ENCODE results near the gene MYH11. TPM values are rescaled to one million over a fixed set of nuclear protein-coding genes. Genes with fewer than 3 reads are reported as not detected.

Gene MYH11
- total and polyA plus RNA-seq, 2 of the 13 experiments (the other 11 are each of a cell fraction or from before 2014, with no cell fraction given) = not detected

- TF ChIP-seq LRRFIP1 (CRISPR knock-in tag; conservative IDR thresholded peaks at IDR 0.05) = no peak
- TF ChIP-seq IKZF5 (CRISPR knock-in tag; IDR thresholded peaks at IDR 0.05) = peak; percentile 15; the same call in 1 of the 2 replicates
- TF ChIP-seq HOXA9 (CRISPR knock-in tag; IDR thresholded peaks at IDR 0.05; ENCODE audit: borderline replicate concordance) = no peak
- no peak for TF ChIP-seq ZUFSP (CRISPR knock-in tag; IDR thresholded peaks at IDR 0.05; ENCODE audit: borderline replicate concordance)
- TF ChIP-seq ZBTB46 (CRISPR knock-in tag; IDR thresholded peaks at IDR 0.05; ENCODE audit: borderline replicate concordance) = no peak
- TF ChIP-seq PRMT3 (CRISPR knock-in tag; IDR thresholded peaks at IDR 0.05; ENCODE audit: borderline replicate concordance, low read depth) = no peak
- TF ChIP-seq EZH2 (conservative IDR thresholded peaks at IDR 0.05; ENCODE audit: low read depth, low read length) = no peak
- peak; percentile 34; the same call in 1 of the 2 replicates for TF ChIP-seq ZFP37 (CRISPR knock-in tag; IDR thresholded peaks at IDR 0.05; ENCODE audit: borderline replicate concordance)
- no peak for TF ChIP-seq ZNF260 (CRISPR knock-in tag; IDR thresholded peaks at IDR 0.05; ENCODE audit: borderline replicate concordance, low read depth)
- TF ChIP-seq GTF2F1 (IDR thresholded peaks at IDR 0.05; ENCODE audit: low read length) = no peak
- peak; percentile 95; the same call in 1 of the 2 replicates for TF ChIP-seq ELK4 (CRISPR knock-in tag; IDR thresholded peaks at IDR 0.05; ENCODE audit: borderline replicate concordance)
- TF ChIP-seq KDM5B (CRISPR knock-in tag; IDR thresholded peaks at IDR 0.05; ENCODE audit: borderline replicate concordance) = peak; percentile 75; the same call in 1 of the 2 replicates
- TF ChIP-seq RFXAP (CRISPR knock-in tag; IDR thresholded peaks at IDR 0.05; ENCODE audit: borderline replicate concordance) = peak; percentile 89
- TF ChIP-seq NFKBIZ (CRISPR knock-in tag; IDR thresholded peaks at IDR 0.05) = no peak; the same call in 1 of the 2 replicates
- no peak; the same call in 1 of the 2 replicates for TF ChIP-seq ZNF552 (CRISPR knock-in tag; IDR thresholded peaks at IDR 0.05; ENCODE audit: borderline replicate concordance)
- no peak for TF ChIP-seq SKI (IDR thresholded peaks at IDR 0.05; ENCODE audit: partially characterized antibody)
- TF ChIP-seq ZNF891 (CRISPR knock-in tag; IDR thresholded peaks at IDR 0.05) = peak; percentile 93
- TF ChIP-seq TAF15 (IDR thresholded peaks at IDR 0.05; ENCODE audit: low read depth, low read length, poor library complexity, severe bottlenecking) = peak; percentile 96
Observed at GRCh38 chr16:15888072-15888976, 31.5 kb upstream of the MYH11 start, which contains the start of gene CEP20 (continued).

Data from HepG2 (cell line).